Liver (tissue), 9 donors: ENCODE results near the gene YWHAE. TPM values are rescaled to one million over a fixed set of nuclear protein-coding genes. Genes with fewer than 3 reads are reported as not detected.

Experiments used
- DNase-seq: peaks from one replicate; pipeline ENCODE4 v3.0.0-alpha.2; 2017; ENCODE audit warnings: low spot score
- H3K27ac ChIP-seq, 2 donors: one replicate each; pipeline ENCODE4 v1.7.0; 2013; ENCODE audit warnings: inconsistent platforms in 2 of 2, low read length in 2 of 2, control low read depth in 1 of 2, low read depth in 1 of 2, mild to moderate bottlenecking in 1 of 2
- H3K27me3 ChIP-seq, 4 donors: one replicate each; pipeline versions ENCODE4 v1.6.1 to v1.7.0; 2013; ENCODE audit warnings: low read length in 3 of 4, inconsistent platforms in 1 of 4, mild to moderate bottlenecking in 1 of 4, moderate library complexity in 1 of 4; ENCODE audit not compliant: control insufficient read depth in 4 of 4, insufficient read depth in 4 of 4
- H3K36me3 ChIP-seq, 4 donors: one replicate each; pipeline versions ENCODE4 v1.6.1 to v1.7.0; 2013; ENCODE audit warnings: low read length in 3 of 4, mild to moderate bottlenecking in 3 of 4, low read depth in 1 of 4, moderate library complexity in 1 of 4; ENCODE audit not compliant: control insufficient read depth in 4 of 4, insufficient read depth in 3 of 4
- H3K4me1 ChIP-seq, 4 donors: one replicate each; pipeline versions ENCODE4 v1.6.1 to v1.7.0; 2013; ENCODE audit warnings: low read length in 3 of 4, mild to moderate bottlenecking in 3 of 4, moderate library complexity in 1 of 4; ENCODE audit not compliant: control insufficient read depth in 4 of 4, insufficient read depth in 4 of 4
- H3K4me3 ChIP-seq, 3 donors: one replicate each; pipeline versions ENCODE4 v1.6.1 to v1.7.0; 2013; ENCODE audit warnings: low read length in 3 of 3, control low read depth in 1 of 3, low read depth in 1 of 3, mild to moderate bottlenecking in 1 of 3
- H3K9ac ChIP-seq, 2 donors: one replicate each; pipeline ENCODE4 v1.7.0; 2013; ENCODE audit warnings: low read length in 2 of 2, mild to moderate bottlenecking in 2 of 2, moderate library complexity in 2 of 2, control low read depth in 1 of 2, low read depth in 1 of 2
- H3K9me3 ChIP-seq, 4 donors: one replicate each; pipeline versions ENCODE4 v1.6.1 to v1.7.0; 2013; ENCODE audit warnings: low read length in 3 of 4; ENCODE audit not compliant: control insufficient read depth in 4 of 4
- EGR1 ChIP-seq, 2 donors: IDR thresholded peaks; 2 replicates each; pipeline ENCODE4 v1.6.1; 2016 to 2018; ENCODE audit warnings: antibody characterized with exemption in 2 of 2, low read depth in 2 of 2
- FOXA1 ChIP-seq: IDR thresholded peaks from 2 replicates; pipeline ENCODE4 v1.6.1; 2016; ENCODE audit warnings: antibody characterized with exemption
- FOXA2 ChIP-seq: IDR thresholded peaks from 2 replicates; pipeline ENCODE4 v1.6.1; 2016; ENCODE audit warnings: antibody characterized with exemption
- GABPA ChIP-seq, 2 donors: IDR thresholded peaks in 1 of 2; conservative IDR thresholded peaks in 1 of 2; 2 replicates each; pipeline ENCODE4 v1.6.1; 2016; ENCODE audit warnings: antibody characterized with exemption in 2 of 2, mild to moderate bottlenecking in 1 of 2, moderate library complexity in 1 of 2
- HNF4G ChIP-seq: IDR thresholded peaks from 2 replicates; pipeline ENCODE4 v1.6.1; 2016; ENCODE audit warnings: antibody characterized with exemption
- JUND ChIP-seq, 2 donors: IDR thresholded peaks; 2 replicates each; pipeline ENCODE4 v1.6.1; 2016; ENCODE audit warnings: antibody characterized with exemption in 2 of 2
- NR2F2 ChIP-seq: IDR thresholded peaks from 2 replicates; pipeline ENCODE4 v1.6.1; 2016; ENCODE audit warnings: antibody characterized with exemption
- RAD21 ChIP-seq, 2 donors: IDR thresholded peaks; 2 replicates each; pipeline ENCODE4 v1.6.1; 2016; ENCODE audit warnings: antibody characterized with exemption in 2 of 2, mild to moderate bottlenecking in 2 of 2
- RXRA ChIP-seq, 2 donors: IDR thresholded peaks; 2 replicates each; pipeline ENCODE4 v1.6.1; 2017 to 2018; ENCODE audit warnings: antibody characterized with exemption in 2 of 2, mild to moderate bottlenecking in 1 of 2
- SP1 ChIP-seq: IDR thresholded peaks from 2 replicates; pipeline ENCODE4 v1.6.1; 2018; ENCODE audit warnings: antibody characterized with exemption, mild to moderate bottlenecking
- TAF1 ChIP-seq: conservative IDR thresholded peaks from 2 replicates; pipeline ENCODE4 v1.6.1; 2016; ENCODE audit warnings: antibody characterized with exemption, mild to moderate bottlenecking
- YY1 ChIP-seq: IDR thresholded peaks from 2 replicates; pipeline ENCODE4 v1.6.1; 2016; ENCODE audit warnings: antibody characterized with exemption, mild to moderate bottlenecking
- WGBS: extraction: QIAGEN DNeasy Blood & Tissue Kit; methylation state at CpG from one replicate; pipeline ENCODE4 v1.1.7; 2013; 5-methylcytosine and 5-hydroxymethylcytosine counted together
- polyA plus RNA-seq, 2 donors: library from polyadenylated mRNA; stranded (reverse) in 1 of 2; unstranded in 1 of 2; fragments of 200-250 nt in 1 of 2; fragments of >200 nt in 1 of 2; fragmentation: Nextera tagmentation in 1 of 2; extraction: Ambion mirVana in 1 of 2; gene quantifications; one replicate each; pipeline versions ENCODE4 v1.2.1 to v1.2.3, GENCODE V29; 2013 to 2015
- total RNA-seq, 2 donors: library from RNA; depleted of rRNA; stranded (reverse); fragments of >200 nt; gene quantifications; one replicate each; pipeline ENCODE4 v1.2.3, GENCODE V29; 2014
- TF ChIP-seq, protein P1 (sequence below): fragments of 150-350 bp; IDR thresholded peaks from 2 replicates; pipeline ENCODE4 v1.5.1; 2017; ENCODE audit warnings: improper control_type of control experiment, low read depth, low read length; ENCODE audit not compliant: missing input control
- TF ChIP-seq, protein P2 (sequence below): IDR thresholded peaks from 2 replicates; pipeline ENCODE4 v1.6.1; 2016; ENCODE audit warnings: antibody characterized with exemption, mild to moderate bottlenecking
- TF ChIP-seq, protein P3 (sequence below): IDR thresholded peaks from 2 replicates; pipeline ENCODE4 v1.6.1; 2016; ENCODE audit warnings: antibody characterized with exemption
- TF ChIP-seq, protein P4 (sequence below): IDR thresholded peaks from 2 replicates; pipeline ENCODE4 v1.6.1; 2016; ENCODE audit warnings: antibody characterized with exemption
- donor health status: healthy.
- donor health status: healthy.
- donor health status: healthy.
- donor health status: healthy.
- donor health status: healthy.

Gene YWHAE
- total and polyA plus RNA-seq, 4 donors: 173 to 288 (median 202) TPM

DNA sequence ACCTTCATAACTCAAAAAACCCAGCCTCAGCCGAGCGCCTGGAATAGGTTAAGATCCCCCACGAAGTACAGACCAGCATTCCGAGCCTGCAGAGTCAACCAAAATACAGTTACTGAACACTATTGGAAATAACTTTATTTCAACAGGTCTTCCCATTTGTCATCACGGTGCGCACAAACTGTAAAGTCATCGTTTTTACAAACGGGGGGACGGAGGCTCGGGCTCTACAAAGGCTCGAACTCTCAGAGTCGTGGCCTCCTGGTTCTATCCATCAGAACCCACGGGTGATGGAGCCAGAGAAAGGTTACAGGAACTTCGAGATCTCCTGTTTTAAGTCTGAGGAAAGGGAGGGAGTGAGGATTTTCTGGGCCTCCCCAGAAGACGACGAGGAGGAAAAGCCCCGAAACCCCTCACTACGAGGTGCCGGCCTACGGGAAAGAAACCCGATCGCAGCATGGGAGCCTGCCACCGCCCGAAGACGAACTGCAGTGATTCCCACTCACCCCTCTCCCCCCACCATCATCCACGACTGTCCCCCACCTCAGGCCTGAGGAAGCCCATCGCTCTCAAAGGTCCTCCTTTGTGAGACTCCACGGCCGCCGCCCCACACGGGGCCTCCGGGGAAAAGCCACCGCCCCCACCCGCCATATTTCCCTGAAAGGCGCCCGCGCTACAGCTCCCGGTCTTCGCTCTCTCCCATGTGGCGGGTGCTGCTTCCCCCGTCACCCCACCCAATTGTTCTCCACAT, 917 bp downstream of the YWHAE start:
- Histone ChIP-seq H3K36me3 (peaks cover 0 to 4% (median 0%) of the 10 kb centered on the region in 4 donors), H3K9me3 (no peaks in the 10 kb centered on the region), H3K4me3 (peak overlapping the region; percentile 80 to 94 (median 90)), H3K4me1 (peaks cover 11 to 30% (median 23%) of the 10 kb centered on the region in 4 donors), H3K27ac (peak overlapping the region; percentile 93 to 96), H3K9ac (peak overlapping the region; percentile 75 to 91), H3K27me3 (no peaks in the 10 kb centered on the region)
- TF ChIP-seq RXRA (IDR thresholded peaks at IDR 0.05) (no peak), NR2F2 (no peak), EGR1 (IDR thresholded peaks at IDR 0.05; ENCODE audit: low read depth in 2 of 2) (no peak), RAD21 (IDR thresholded peaks at IDR 0.05) (no peak), TAF1 (no peak), YY1 (no peak), JUND (IDR thresholded peaks at IDR 0.05) (no peak), SP1 (no peak), FOXA1 (no peak)
- TF ChIP-seq, protein P1, sequence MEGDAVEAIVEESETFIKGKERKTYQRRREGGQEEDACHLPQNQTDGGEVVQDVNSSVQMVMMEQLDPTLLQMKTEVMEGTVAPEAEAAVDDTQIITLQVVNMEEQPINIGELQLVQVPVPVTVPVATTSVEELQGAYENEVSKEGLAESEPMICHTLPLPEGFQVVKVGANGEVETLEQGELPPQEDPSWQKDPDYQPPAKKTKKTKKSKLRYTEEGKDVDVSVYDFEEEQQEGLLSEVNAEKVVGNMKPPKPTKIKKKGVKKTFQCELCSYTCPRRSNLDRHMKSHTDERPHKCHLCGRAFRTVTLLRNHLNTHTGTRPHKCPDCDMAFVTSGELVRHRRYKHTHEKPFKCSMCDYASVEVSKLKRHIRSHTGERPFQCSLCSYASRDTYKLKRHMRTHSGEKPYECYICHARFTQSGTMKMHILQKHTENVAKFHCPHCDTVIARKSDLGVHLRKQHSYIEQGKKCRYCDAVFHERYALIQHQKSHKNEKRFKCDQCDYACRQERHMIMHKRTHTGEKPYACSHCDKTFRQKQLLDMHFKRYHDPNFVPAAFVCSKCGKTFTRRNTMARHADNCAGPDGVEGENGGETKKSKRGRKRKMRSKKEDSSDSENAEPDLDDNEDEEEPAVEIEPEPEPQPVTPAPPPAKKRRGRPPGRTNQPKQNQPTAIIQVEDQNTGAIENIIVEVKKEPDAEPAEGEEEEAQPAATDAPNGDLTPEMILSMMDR: no peak
- TF ChIP-seq, protein P2, sequence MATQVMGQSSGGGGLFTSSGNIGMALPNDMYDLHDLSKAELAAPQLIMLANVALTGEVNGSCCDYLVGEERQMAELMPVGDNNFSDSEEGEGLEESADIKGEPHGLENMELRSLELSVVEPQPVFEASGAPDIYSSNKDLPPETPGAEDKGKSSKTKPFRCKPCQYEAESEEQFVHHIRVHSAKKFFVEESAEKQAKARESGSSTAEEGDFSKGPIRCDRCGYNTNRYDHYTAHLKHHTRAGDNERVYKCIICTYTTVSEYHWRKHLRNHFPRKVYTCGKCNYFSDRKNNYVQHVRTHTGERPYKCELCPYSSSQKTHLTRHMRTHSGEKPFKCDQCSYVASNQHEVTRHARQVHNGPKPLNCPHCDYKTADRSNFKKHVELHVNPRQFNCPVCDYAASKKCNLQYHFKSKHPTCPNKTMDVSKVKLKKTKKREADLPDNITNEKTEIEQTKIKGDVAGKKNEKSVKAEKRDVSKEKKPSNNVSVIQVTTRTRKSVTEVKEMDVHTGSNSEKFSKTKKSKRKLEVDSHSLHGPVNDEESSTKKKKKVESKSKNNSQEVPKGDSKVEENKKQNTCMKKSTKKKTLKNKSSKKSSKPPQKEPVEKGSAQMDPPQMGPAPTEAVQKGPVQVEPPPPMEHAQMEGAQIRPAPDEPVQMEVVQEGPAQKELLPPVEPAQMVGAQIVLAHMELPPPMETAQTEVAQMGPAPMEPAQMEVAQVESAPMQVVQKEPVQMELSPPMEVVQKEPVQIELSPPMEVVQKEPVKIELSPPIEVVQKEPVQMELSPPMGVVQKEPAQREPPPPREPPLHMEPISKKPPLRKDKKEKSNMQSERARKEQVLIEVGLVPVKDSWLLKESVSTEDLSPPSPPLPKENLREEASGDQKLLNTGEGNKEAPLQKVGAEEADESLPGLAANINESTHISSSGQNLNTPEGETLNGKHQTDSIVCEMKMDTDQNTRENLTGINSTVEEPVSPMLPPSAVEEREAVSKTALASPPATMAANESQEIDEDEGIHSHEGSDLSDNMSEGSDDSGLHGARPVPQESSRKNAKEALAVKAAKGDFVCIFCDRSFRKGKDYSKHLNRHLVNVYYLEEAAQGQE: no peak
- TF ChIP-seq, protein P3, sequence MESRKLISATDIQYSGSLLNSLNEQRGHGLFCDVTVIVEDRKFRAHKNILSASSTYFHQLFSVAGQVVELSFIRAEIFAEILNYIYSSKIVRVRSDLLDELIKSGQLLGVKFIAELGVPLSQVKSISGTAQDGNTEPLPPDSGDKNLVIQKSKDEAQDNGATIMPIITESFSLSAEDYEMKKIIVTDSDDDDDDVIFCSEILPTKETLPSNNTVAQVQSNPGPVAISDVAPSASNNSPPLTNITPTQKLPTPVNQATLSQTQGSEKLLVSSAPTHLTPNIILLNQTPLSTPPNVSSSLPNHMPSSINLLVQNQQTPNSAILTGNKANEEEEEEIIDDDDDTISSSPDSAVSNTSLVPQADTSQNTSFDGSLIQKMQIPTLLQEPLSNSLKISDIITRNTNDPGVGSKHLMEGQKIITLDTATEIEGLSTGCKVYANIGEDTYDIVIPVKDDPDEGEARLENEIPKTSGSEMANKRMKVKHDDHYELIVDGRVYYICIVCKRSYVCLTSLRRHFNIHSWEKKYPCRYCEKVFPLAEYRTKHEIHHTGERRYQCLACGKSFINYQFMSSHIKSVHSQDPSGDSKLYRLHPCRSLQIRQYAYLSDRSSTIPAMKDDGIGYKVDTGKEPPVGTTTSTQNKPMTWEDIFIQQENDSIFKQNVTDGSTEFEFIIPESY: no peak
- WGBS: under 1% methylated on average over 41 of the region's 41 CpGs
- DNase-seq: no peak

DNA sequence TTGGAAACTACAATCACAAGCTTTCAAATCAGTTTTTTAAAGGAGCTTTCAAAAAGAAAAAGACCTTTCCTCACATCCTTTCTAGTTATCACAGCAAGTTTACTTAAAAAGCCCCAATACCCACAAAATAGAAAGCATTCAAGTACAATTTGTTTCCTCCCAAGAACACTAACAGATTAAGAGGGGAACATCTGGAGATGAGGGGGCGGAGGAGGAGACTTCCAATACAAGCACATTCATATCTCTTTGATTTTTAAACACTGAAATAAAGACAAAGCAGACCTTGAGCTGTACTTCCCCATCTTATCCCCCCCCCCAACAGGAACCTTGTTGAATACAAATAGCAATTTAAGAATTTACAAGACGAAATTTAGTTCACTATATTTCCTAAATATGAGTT, 2.0 kb downstream of the YWHAE start:
- TF ChIP-seq HNF4G (no peak), JUND (IDR thresholded peaks at IDR 0.05) (no peak), SP1 (no peak), FOXA2 (no peak), NR2F2 (no peak), FOXA1 (no peak), RAD21 (IDR thresholded peaks at IDR 0.05) (no peak), EGR1 (IDR thresholded peaks at IDR 0.05; ENCODE audit: low read depth in 2 of 2) (no peak), GABPA (IDR thresholded peaks at IDR 0.05 in 1 of 2, conservative IDR thresholded peaks at IDR 0.05 in 1 of 2) (no peak), TAF1 (no peak), RXRA (IDR thresholded peaks at IDR 0.05) (no peak)
- TF ChIP-seq, protein P4, sequence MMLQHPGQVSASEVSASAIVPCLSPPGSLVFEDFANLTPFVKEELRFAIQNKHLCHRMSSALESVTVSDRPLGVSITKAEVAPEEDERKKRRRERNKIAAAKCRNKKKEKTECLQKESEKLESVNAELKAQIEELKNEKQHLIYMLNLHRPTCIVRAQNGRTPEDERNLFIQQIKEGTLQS: no peak
- TF ChIP-seq, protein P2: no peak
- TF ChIP-seq, protein P1: no peak
- Histone ChIP-seq H3K9ac (peak overlapping the region; percentile 15 to 75), H3K4me1 (peaks cover 12 to 35% (median 33%) of the 10 kb centered on the region in 4 donors), H3K36me3 (peaks cover 0 to 4% (median 0%) of the 10 kb centered on the region in 4 donors), H3K27me3 (no peaks in the 10 kb centered on the region), H3K4me3 (peak overlapping the region in 2 of 3 donors; percentile 80 to 94), H3K27ac (no peak overlapping the region), H3K9me3 (no peaks in the 10 kb centered on the region)
- WGBS: 45% methylated on average over 2 of the region's 2 CpGs
- no peak for DNase-seq
